GM12891 (cell line): ENCODE data around the gene GPR107.

Source experiments
- DNase-seq: peaks from one replicate; pipeline ENCODE4 v3.0.0; 2011; ENCODE audit warnings: low spot score; ENCODE audit not compliant: insufficient read length
- FAIRE-seq: peaks from 2 replicates; lab custom pipeline; 2011; peaks lifted over from hg19 to GRCh38; lab: Jason Lieb, UNC
- PAX5 ChIP-seq: IDR thresholded peaks from 2 replicates; pipeline ENCODE4 v1.6.1; 2011; ENCODE audit warnings: low read length, moderate library complexity, mild to moderate bottlenecking; ENCODE audit not compliant: insufficient read depth, severe bottlenecking
- POLR2A ChIP-seq: IDR thresholded peaks from 2 replicates; pipeline ENCODE4 v1.6.1; 2011; ENCODE audit warnings: low read depth, low read length, control low read depth
- POLR2AphosphoS5 ChIP-seq: IDR thresholded peaks from 2 replicates; pipeline ENCODE4 v1.6.1; 2011; ENCODE audit warnings: low read depth, low read length, control low read depth
- POU2F2 ChIP-seq: IDR thresholded peaks from 2 replicates; pipeline ENCODE4 v1.6.1; 2011; ENCODE audit warnings: low read depth, mild to moderate bottlenecking, control low read depth, low read length, moderate library complexity
- SPI1 ChIP-seq: IDR thresholded peaks from 2 replicates; pipeline ENCODE4 v1.6.1; 2011; ENCODE audit warnings: low read depth, low read length, control low read depth
- TAF1 ChIP-seq: IDR thresholded peaks from 2 replicates; pipeline ENCODE4 v1.6.1; 2011; ENCODE audit warnings: low read depth, low read length, control low read depth

The GPR107 gene

GRCh38 chr9:130026583-130027340 is 26.9 kb upstream of the GPR107 start:
- no peak for FAIRE-seq
- TF ChIP-seq POLR2A, result peak; percentile 57; the same call in 1 of the 2 replicates
- TF ChIP-seq SPI1, result peak; percentile 68; the same call in 1 of the 2 replicates
- TF ChIP-seq TAF1, result no peak
- no peak for TF ChIP-seq POLR2AphosphoS5
- TF ChIP-seq POU2F2, result no peak
- TF ChIP-seq PAX5, result no peak
- no peak for DNase-seq

GRCh38 chr9:130027533-130028365 is 26.0 kb upstream of the GPR107 start:
- TF ChIP-seq POLR2AphosphoS5, result peak; percentile 34; the same call in 1 of the 2 replicates
- TF ChIP-seq PAX5, result no peak
- peak; percentile 57 for TF ChIP-seq POLR2A
- no peak for DNase-seq
- peak; percentile 13 for FAIRE-seq

- TF ChIP-seq TAF1 (no peak), POLR2A (peak; percentile 17; the same call in 1 of the 2 replicates), PAX5 (no peak), SPI1 (no peak)
- FAIRE-seq, result no peak
- no peak for DNase-seq
These were observed 25.0 kb upstream of the GPR107 start for GRCh38 chr9:130028493-130029222.

GRCh38 chr9:130029223-130029973 is 24.3 kb upstream of the GPR107 start:
- FAIRE-seq (peak; percentile 69), DNase-seq (no peak)
- TF ChIP-seq POLR2A, result no peak; the same call in 1 of the 2 replicates
- peak; percentile 35; the same call in 1 of the 2 replicates for TF ChIP-seq POLR2AphosphoS5
- TF ChIP-seq SPI1, result no peak
- TF ChIP-seq PAX5, result no peak
- TF ChIP-seq TAF1, result peak; percentile 13; the same call in 1 of the 2 replicates
- TF ChIP-seq POU2F2, result no peak

GRCh38 chr9:130030651-130031127 is 23.0 kb upstream of the GPR107 start:
- no peak for TF ChIP-seq PAX5
- 0 out of 2 replicates have a peak, but pooled peaks have one; percentile 2 for TF ChIP-seq POU2F2
- TF ChIP-seq POLR2A, result no peak
- TF ChIP-seq TAF1, result no peak
- no peak for TF ChIP-seq POLR2AphosphoS5
- TF ChIP-seq SPI1, result no peak
- FAIRE-seq (no peak), DNase-seq (no peak)

GRCh38 chr9:130034570-130034969 is 19.1 kb upstream of the GPR107 start:
- FAIRE-seq, result no peak

GRCh38 chr9:130036099-130036498 is 17.6 kb upstream of the GPR107 start:
- TF ChIP-seq POLR2A (no peak; the same call in 1 of the 2 replicates), POLR2AphosphoS5 (no peak), PAX5 (no peak), TAF1 (no peak), SPI1 (no peak), POU2F2 (no peak)
- no peak for FAIRE-seq

More at GRCh38 chr9:130034570-130034969, 19.1 kb upstream of the GPR107 start:
- DNase-seq, result no peak
- no peak; the same call in 1 of the 2 replicates for TF ChIP-seq POLR2AphosphoS5
- TF ChIP-seq POU2F2, result no peak
- TF ChIP-seq SPI1, result peak; percentile 54; the same call in 1 of the 2 replicates
- no peak for TF ChIP-seq PAX5
- no peak for TF ChIP-seq TAF1
- TF ChIP-seq POLR2A, result peak; percentile 54; the same call in 1 of the 2 replicates

GRCh38 chr9:130039528-130040147 is 14.1 kb upstream of the GPR107 start:
- FAIRE-seq (no peak), DNase-seq (no peak)
- TF ChIP-seq POLR2AphosphoS5, result no peak
- peak; percentile 83 for TF ChIP-seq SPI1
- TF ChIP-seq TAF1, result peak; percentile 14; the same call in 1 of the 2 replicates
- no peak for TF ChIP-seq POU2F2
- peak; percentile 29; the same call in 1 of the 2 replicates for TF ChIP-seq POLR2A

More at GRCh38 chr9:130036099-130036498, 17.6 kb upstream of the GPR107 start:
- DNase-seq, result no peak
